ENCODE measurements around the gene TULP4.

DNA sequence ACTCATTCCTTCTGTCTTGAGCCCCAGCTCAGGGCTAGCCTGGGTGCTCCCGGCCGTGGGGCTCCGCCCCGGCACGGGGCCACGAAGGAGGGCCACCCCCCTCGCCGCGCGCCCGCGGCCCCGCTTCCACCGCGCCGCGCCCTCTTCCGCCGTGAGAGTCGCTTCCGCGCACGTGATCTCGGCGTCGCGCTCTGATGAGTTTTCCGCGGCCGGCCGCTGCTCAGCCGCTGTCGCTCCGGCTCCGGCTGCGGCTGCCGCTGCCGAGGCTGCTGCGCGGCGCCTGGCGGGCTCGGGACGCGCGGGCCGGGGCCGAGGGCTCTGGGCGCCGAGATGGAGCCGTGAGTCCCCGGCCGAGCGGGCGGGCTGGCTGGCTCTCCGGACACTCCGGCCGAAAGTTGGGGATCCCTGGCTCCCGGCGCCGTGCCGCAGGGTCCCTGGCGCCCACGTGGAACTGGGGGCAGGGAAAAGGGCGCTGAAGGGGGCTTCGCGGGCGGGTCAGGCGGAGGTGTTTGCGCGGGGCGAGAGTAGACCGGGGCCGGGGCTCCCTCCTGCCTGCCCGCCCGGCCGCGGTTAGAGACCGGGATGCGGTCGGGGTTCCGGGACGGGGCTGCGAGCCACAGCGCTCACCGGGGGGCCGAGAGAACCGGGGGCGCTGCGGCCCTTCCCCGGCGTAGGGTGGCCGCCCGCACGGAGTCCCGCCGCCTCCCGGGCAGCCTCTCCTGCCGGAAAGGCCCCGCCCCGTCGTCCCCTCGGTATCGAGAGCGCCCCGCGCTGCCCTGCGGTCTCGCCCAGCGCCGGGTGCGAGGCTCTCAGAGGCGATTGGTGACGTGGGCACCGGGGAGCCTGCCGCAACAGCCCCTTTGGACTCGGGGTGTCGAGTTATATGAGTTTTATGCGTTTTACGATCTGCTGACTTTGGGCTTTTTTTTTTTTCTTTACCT, 247.9 kb downstream of the TULP4 start, which contains the start of gene TMEM181:
- TF ChIP-seq, protein P1, sequence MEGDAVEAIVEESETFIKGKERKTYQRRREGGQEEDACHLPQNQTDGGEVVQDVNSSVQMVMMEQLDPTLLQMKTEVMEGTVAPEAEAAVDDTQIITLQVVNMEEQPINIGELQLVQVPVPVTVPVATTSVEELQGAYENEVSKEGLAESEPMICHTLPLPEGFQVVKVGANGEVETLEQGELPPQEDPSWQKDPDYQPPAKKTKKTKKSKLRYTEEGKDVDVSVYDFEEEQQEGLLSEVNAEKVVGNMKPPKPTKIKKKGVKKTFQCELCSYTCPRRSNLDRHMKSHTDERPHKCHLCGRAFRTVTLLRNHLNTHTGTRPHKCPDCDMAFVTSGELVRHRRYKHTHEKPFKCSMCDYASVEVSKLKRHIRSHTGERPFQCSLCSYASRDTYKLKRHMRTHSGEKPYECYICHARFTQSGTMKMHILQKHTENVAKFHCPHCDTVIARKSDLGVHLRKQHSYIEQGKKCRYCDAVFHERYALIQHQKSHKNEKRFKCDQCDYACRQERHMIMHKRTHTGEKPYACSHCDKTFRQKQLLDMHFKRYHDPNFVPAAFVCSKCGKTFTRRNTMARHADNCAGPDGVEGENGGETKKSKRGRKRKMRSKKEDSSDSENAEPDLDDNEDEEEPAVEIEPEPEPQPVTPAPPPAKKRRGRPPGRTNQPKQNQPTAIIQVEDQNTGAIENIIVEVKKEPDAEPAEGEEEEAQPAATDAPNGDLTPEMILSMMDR (conservative IDR thresholded peaks at IDR 0.05 in 1 of 2, IDR thresholded peaks at IDR 0.05 in 1 of 2; ENCODE audit: extremely low read depth in 1 of 2, insufficient read depth in 1 of 2, low read depth in 1 of 2, low read length in 2 of 2), result no peak
- TF ChIP-seq EZH2 (IDR thresholded peaks at IDR 0.05; ENCODE audit: borderline replicate concordance, low read length), result no peak
